Central memory CD8-positive, alpha-beta T cell (primary cell): ENCODE results near the gene QTRT2.

Experiments used
- ATAC-seq: fragments of 150-1000 bp; cut with Tn5 transposase; replicated peaks from 2 replicates; pipeline ENCODE4 v1.10.0; 2022; ENCODE audit warnings: mild to moderate bottlenecking, moderate FRiP score, moderate number of reproducible peaks; ENCODE audit not compliant: poor library complexity, severe bottlenecking; ENCODE audit errors: extremely low read depth
- DNase-seq, 2 donors: peaks; one replicate each; pipeline ENCODE4 v3.0.0; 2021; ENCODE audit warnings: low spot score in 2 of 2
- H3K27ac Mint-ChIP-seq: one replicate; pipeline ENCODE4 v1.8.0; 2022; ENCODE audit warnings: low read depth, mild to moderate bottlenecking, moderate library complexity, mixed read lengths
- H3K27me3 Mint-ChIP-seq: one replicate; pipeline ENCODE4 v1.8.0; 2022; ENCODE audit warnings: mixed read lengths
- H3K36me3 Mint-ChIP-seq: one replicate; pipeline ENCODE4 v1.8.0; 2022; ENCODE audit warnings: mild to moderate bottlenecking, moderate library complexity, mixed read lengths; ENCODE audit not compliant: insufficient read depth
- H3K4me1 Mint-ChIP-seq: one replicate; pipeline ENCODE4 v1.8.0; 2022; ENCODE audit warnings: mixed read lengths
- H3K4me3 Mint-ChIP-seq: one replicate; pipeline ENCODE4 v1.8.0; 2022; ENCODE audit warnings: mild to moderate bottlenecking, moderate library complexity, mixed read lengths
- H3K9me3 Mint-ChIP-seq: one replicate; pipeline ENCODE4 v1.8.0; 2022; ENCODE audit warnings: mixed read lengths

The QTRT2 gene

GRCh38 chr3:114111060-114111770 lies 54.7 kb downstream of the QTRT2 start:
- Mint-ChIP-seq H3K9me3 (no peaks in the 10 kb centered on the region), H3K4me3 (no peak overlapping the region), H3K4me1 (no peaks in the 10 kb centered on the region), H3K27ac (no peak overlapping the region), H3K27me3 (peaks cover 36% of the 10 kb centered on the region), H3K36me3 (peaks cover 2% of the 10 kb centered on the region)
- ATAC-seq (no peak), DNase-seq (no peak)

GRCh38 chr3:114112696-114113095 lies 56.2 kb downstream of the QTRT2 start:
- Mint-ChIP-seq H3K36me3 (peaks cover 2% of the 10 kb centered on the region), H3K27me3 (peaks cover 36% of the 10 kb centered on the region), H3K4me3 (no peak overlapping the region), H3K4me1 (no peaks in the 10 kb centered on the region), H3K27ac (no peak overlapping the region), H3K9me3 (no peaks in the 10 kb centered on the region)
- DNase-seq (no peak), ATAC-seq (no peak)

DNA sequence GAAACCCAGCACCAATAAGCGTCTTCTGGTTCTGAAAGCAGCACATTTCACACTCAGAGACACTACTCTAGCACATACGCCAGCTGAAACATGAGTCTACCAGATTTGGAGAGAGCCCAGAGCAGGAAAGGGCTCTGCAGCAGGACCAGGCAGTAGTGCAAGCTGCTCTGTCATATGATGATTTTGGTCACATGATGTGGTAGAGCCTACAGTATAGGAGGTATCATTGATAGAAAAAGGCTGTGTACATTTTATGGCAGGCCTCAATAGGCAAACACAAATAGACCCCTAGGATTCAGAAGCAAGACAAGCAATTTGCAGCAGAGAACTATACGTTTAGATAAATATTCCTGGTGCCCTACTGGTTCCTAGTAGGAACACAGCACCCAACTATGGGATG lies 58.2 kb downstream of the QTRT2 start:
- no peak for DNase-seq
- no peak for ATAC-seq
- peaks cover 29% of the 10 kb centered on the region for H3K27me3 Mint-ChIP-seq
- H3K4me1 Mint-ChIP-seq = no peaks in the 10 kb centered on the region
- no peaks in the 10 kb centered on the region for H3K36me3 Mint-ChIP-seq
- no peak overlapping the region for H3K27ac Mint-ChIP-seq
- no peak overlapping the region for H3K4me3 Mint-ChIP-seq
- H3K9me3 Mint-ChIP-seq = no peaks in the 10 kb centered on the region

DNA sequence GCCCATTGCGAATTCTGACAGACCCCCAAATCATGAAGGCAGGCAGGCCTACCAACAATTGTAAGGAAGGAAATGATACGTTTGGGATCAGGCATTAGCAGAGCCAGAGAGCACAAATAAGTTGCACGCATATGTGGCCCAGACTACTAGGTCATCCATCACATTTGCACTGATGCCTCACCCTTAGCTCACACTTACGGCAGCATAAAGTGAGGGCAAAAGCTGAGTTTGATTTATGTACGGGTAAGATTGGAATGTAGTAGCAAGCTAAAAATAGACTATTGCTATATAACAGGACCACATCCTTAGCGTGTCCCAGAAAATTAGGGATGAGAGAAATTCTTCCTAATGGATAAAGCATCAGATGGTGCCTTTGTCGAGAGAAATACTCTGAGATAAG lies 58.6 kb downstream of the QTRT2 start:
- H3K27me3 Mint-ChIP-seq = peaks cover 25% of the 10 kb centered on the region
- DNase-seq (no peak), ATAC-seq (no peak)
- H3K4me3 Mint-ChIP-seq = no peak overlapping the region
- no peaks in the 10 kb centered on the region for H3K36me3 Mint-ChIP-seq
- H3K27ac Mint-ChIP-seq = no peak overlapping the region
- no peaks in the 10 kb centered on the region for H3K9me3 Mint-ChIP-seq
- no peaks in the 10 kb centered on the region for H3K4me1 Mint-ChIP-seq

GRCh38 chr3:114119776-114120175 lies 63.2 kb downstream of the QTRT2 start:
- Mint-ChIP-seq H3K27me3 (peaks cover 16% of the 10 kb centered on the region), H3K4me3 (no peak overlapping the region), H3K4me1 (no peaks in the 10 kb centered on the region), H3K27ac (no peak overlapping the region), H3K9me3 (no peaks in the 10 kb centered on the region), H3K36me3 (no peaks in the 10 kb centered on the region)
- no peak for ATAC-seq
- DNase-seq = no peak

DNA sequence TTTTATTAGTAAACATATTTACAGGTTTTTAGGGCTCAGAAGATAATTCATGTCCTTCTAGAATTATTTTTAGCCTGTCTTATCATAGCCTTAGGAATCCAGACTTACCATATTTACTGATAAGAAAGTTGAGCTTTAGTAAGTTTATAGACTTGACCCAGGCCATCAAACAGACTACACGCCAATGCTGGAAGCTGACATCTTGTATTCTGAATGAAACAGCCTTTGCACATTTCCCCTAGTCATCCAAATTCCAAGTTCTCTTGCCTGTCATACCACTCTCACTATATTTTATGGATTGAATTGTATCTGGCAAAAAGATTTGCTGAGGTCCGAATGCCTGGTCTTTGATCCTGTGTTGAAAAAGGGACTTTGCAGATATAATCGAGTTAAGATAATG lies 63.7 kb downstream of the QTRT2 start:
- H3K27me3 Mint-ChIP-seq = peaks cover 16% of the 10 kb centered on the region
- no peak overlapping the region for H3K4me3 Mint-ChIP-seq
- H3K4me1 Mint-ChIP-seq = no peaks in the 10 kb centered on the region
- ATAC-seq (no peak), DNase-seq (no peak)
- H3K9me3 Mint-ChIP-seq = no peaks in the 10 kb centered on the region
- H3K27ac Mint-ChIP-seq = no peak overlapping the region
- H3K36me3 Mint-ChIP-seq = no peaks in the 10 kb centered on the region

GRCh38 chr3:114122027-114122709 lies 65.6 kb downstream of the QTRT2 start:
- Mint-ChIP-seq H3K9me3 (no peaks in the 10 kb centered on the region), H3K36me3 (no peaks in the 10 kb centered on the region), H3K4me1 (no peaks in the 10 kb centered on the region), H3K27me3 (peaks cover 16% of the 10 kb centered on the region), H3K4me3 (no peak overlapping the region), H3K27ac (no peak overlapping the region)
- ATAC-seq = no peak
- no peak for DNase-seq

- Mint-ChIP-seq H3K4me1 (no peaks in the 10 kb centered on the region), H3K9me3 (no peaks in the 10 kb centered on the region), H3K4me3 (no peak overlapping the region), H3K36me3 (no peaks in the 10 kb centered on the region), H3K27me3 (peaks cover 16% of the 10 kb centered on the region), H3K27ac (no peak overlapping the region)
- DNase-seq (no peak), ATAC-seq (no peak)
These were observed 69.9 kb downstream of the QTRT2 start for GRCh38 chr3:114126461-114126860.

- Mint-ChIP-seq H3K4me1 (no peaks in the 10 kb centered on the region), H3K27me3 (peaks cover 16% of the 10 kb centered on the region), H3K9me3 (no peaks in the 10 kb centered on the region), H3K36me3 (no peaks in the 10 kb centered on the region), H3K4me3 (no peak overlapping the region), H3K27ac (no peak overlapping the region)
- DNase-seq (no peak), ATAC-seq (no peak)
These were observed 71.0 kb downstream of the QTRT2 start for GRCh38 chr3:114127517-114127916.

GRCh38 chr3:114128231-114128630 lies 71.7 kb downstream of the QTRT2 start:
- Mint-ChIP-seq H3K36me3 (no peaks in the 10 kb centered on the region), H3K27me3 (peaks cover 12% of the 10 kb centered on the region), H3K4me1 (no peaks in the 10 kb centered on the region), H3K4me3 (no peak overlapping the region), H3K9me3 (no peaks in the 10 kb centered on the region), H3K27ac (no peak overlapping the region)
- DNase-seq (no peak), ATAC-seq (no peak)

- DNase-seq (no peak), ATAC-seq (no peak)
- Mint-ChIP-seq H3K27me3 (peaks cover 6% of the 10 kb centered on the region), H3K27ac (no peak overlapping the region), H3K4me1 (no peaks in the 10 kb centered on the region), H3K9me3 (no peaks in the 10 kb centered on the region), H3K4me3 (no peak overlapping the region), H3K36me3 (no peaks in the 10 kb centered on the region)
These were observed 72.3 kb downstream of the QTRT2 start for GRCh38 chr3:114128826-114129225.

- Mint-ChIP-seq H3K27ac (no peak overlapping the region), H3K9me3 (no peaks in the 10 kb centered on the region), H3K36me3 (no peaks in the 10 kb centered on the region), H3K27me3 (no peaks in the 10 kb centered on the region), H3K4me1 (no peaks in the 10 kb centered on the region), H3K4me3 (no peak overlapping the region)
- ATAC-seq = no peak
- no peak for DNase-seq
These were observed 76.0 kb downstream of the QTRT2 start for GRCh38 chr3:114132500-114132899.

DNA sequence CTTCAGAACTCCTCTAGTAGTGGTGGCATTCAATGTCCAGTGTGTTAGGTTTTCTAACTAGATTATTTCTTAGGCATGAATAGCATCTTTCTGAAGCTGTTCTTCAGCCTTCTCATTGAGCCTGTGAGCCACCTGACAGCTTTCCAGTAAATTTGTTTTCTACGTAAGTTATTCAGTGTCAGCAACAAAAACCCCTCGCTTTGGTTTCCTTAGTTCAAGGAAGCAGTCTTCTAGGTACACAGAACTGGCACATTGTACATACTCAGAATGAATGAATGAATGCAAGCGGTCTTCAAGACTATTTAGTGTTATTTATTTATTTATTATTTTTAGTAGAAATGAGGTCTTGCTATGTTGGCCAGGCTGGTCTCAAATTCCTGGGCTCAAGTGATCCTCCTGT lies 77.4 kb downstream of the QTRT2 start:
- ATAC-seq = no peak
- no peaks in the 10 kb centered on the region for H3K27me3 Mint-ChIP-seq

More for the DNA sequence above, 77.4 kb downstream of the QTRT2 start:
- H3K27ac Mint-ChIP-seq = no peak overlapping the region
- no peak for DNase-seq
- no peak overlapping the region for H3K4me3 Mint-ChIP-seq
- no peaks in the 10 kb centered on the region for H3K4me1 Mint-ChIP-seq
- H3K36me3 Mint-ChIP-seq = no peaks in the 10 kb centered on the region
- no peaks in the 10 kb centered on the region for H3K9me3 Mint-ChIP-seq
